WTC11 (cell line): Measurements from ENCODE around the gene ADK. TPM values are rescaled to one million over a fixed set of nuclear protein-coding genes. Genes with fewer than 3 reads are reported as not detected.
A peak's percentile ranks its signal among the peaks of the same experiment; 100 is the strongest.

ENCODE experiments used
- FOXJ3 ChIP-seq: sonication (generic); formaldehyde crosslinking; IDR thresholded peaks from 2 replicates; pipeline ENCODE4 v1.9.0; 2021; ENCODE audit warnings: missing genetic modification reagents, mild to moderate bottlenecking, borderline replicate concordance
- IRF2 ChIP-seq: sonication (generic); formaldehyde crosslinking; IDR thresholded peaks from 2 replicates; pipeline ENCODE4 v1.8.0; 2022; ENCODE audit warnings: low read depth, missing genetic modification reagents, borderline replicate concordance
- JAZF1 ChIP-seq: fragments of 250-450 bp; sonication (Bioruptor Pico); IDR thresholded peaks from 2 replicates; pipeline ENCODE4 v1.9.0; 2021; ENCODE audit warnings: moderate library complexity, mild to moderate bottlenecking, inconsistent platforms
- NFATC4 ChIP-seq: fragments of 250-450 bp; sonication (Bioruptor Pico); IDR thresholded peaks from 2 replicates; pipeline ENCODE4 v1.9.0; 2021; ENCODE audit warnings: mild to moderate bottlenecking
- NFE2L1 ChIP-seq: sonication (generic); formaldehyde crosslinking; IDR thresholded peaks from 2 replicates; pipeline ENCODE4 v1.8.1; 2023; ENCODE audit warnings: missing genetic modification reagents
- OVOL2 ChIP-seq: fragments of 250-450 bp; sonication (Bioruptor Pico); IDR thresholded peaks from 2 replicates; pipeline ENCODE4 v1.9.0; 2021; ENCODE audit warnings: mild to moderate bottlenecking, borderline replicate concordance
- TP53 ChIP-seq: sonication (generic); formaldehyde crosslinking; IDR thresholded peaks from 2 replicates; pipeline ENCODE4 v1.8.1; 2023; ENCODE audit warnings: mild to moderate bottlenecking, missing genetic modification reagents
- ZNF232 ChIP-seq: sonication (generic); formaldehyde crosslinking; IDR thresholded peaks from 2 replicates; pipeline ENCODE4 v1.8.0; 2022; ENCODE audit warnings: mild to moderate bottlenecking, missing genetic modification reagents
- ZNF263 ChIP-seq: sonication (generic); formaldehyde crosslinking; IDR thresholded peaks from 2 replicates; pipeline ENCODE4 v1.8.1; 2022; ENCODE audit warnings: low read depth, mild to moderate bottlenecking, moderate library complexity, missing genetic modification reagents
- ZNF317 ChIP-seq: sonication (generic); formaldehyde crosslinking; IDR thresholded peaks from 2 replicates; pipeline ENCODE4 v1.8.1; 2023; ENCODE audit warnings: low read depth, mild to moderate bottlenecking, moderate library complexity, missing genetic modification reagents, borderline replicate concordance
- ZNF416 ChIP-seq: fragments of 250-450 bp; sonication (Bioruptor Pico); IDR thresholded peaks from 2 replicates; pipeline ENCODE4 v1.9.0; 2021; ENCODE audit warnings: mild to moderate bottlenecking, inconsistent platforms
- total RNA-seq: library from RNA; stranded (reverse); gene quantifications from 3 replicates; pipeline ENCODE4 v1.2.3, GENCODE V29; 2021
- TF ChIP-seq, protein P1 (sequence below): sonication (generic); formaldehyde crosslinking; conservative IDR thresholded peaks from 2 replicates; pipeline ENCODE4 v1.8.1; 2023; ENCODE audit warnings: mild to moderate bottlenecking, low read depth, missing genetic modification reagents, moderate library complexity
- TF ChIP-seq, protein P2 (sequence below): sonication (generic); formaldehyde crosslinking; IDR thresholded peaks from 2 replicates; pipeline ENCODE4 v1.8.0; 2022; ENCODE audit warnings: mild to moderate bottlenecking, missing genetic modification reagents
- TF ChIP-seq, protein P3 (sequence below): sonication (generic); formaldehyde crosslinking; IDR thresholded peaks from 2 replicates; pipeline ENCODE4 v1.8.1; 2023; ENCODE audit warnings: mild to moderate bottlenecking, moderate library complexity, missing genetic modification reagents
- TF ChIP-seq, protein P4 (sequence below): fragments of 250-450 bp; sonication (Bioruptor Pico); IDR thresholded peaks from 2 replicates; pipeline ENCODE4 v1.9.0; 2021; ENCODE audit warnings: mild to moderate bottlenecking
- TF ChIP-seq, protein P5 (sequence below): sonication (generic); formaldehyde crosslinking; IDR thresholded peaks from 2 replicates; pipeline ENCODE4 v1.8.1; 2023; ENCODE audit warnings: mild to moderate bottlenecking, missing genetic modification reagents
- TF ChIP-seq, protein P6 (sequence below): sonication (generic); formaldehyde crosslinking; IDR thresholded peaks from 2 replicates; pipeline ENCODE4 v1.8.0; 2023; ENCODE audit warnings: mild to moderate bottlenecking, missing genetic modification reagents
- TF ChIP-seq, protein P7 (sequence below): fragments of 250-450 bp; sonication (Bioruptor Pico); IDR thresholded peaks from 2 replicates; pipeline ENCODE4 v2.1.2; 2022; ENCODE audit warnings: mild to moderate bottlenecking, moderate library complexity
- TF ChIP-seq, protein P8 (sequence below): sonication (generic); formaldehyde crosslinking; IDR thresholded peaks from 2 replicates; pipeline ENCODE4 v1.8.1; 2022; ENCODE audit warnings: low read depth, missing genetic modification reagents, borderline replicate concordance
- TF ChIP-seq, protein P9 (sequence below): sonication (generic); formaldehyde crosslinking; IDR thresholded peaks from 2 replicates; pipeline ENCODE4 v1.8.1; 2023; ENCODE audit warnings: mild to moderate bottlenecking, missing genetic modification reagents, moderate library complexity

Gene ADK
- total RNA-seq, 1 experiment from 2014 or later, result 32.7 TPM

DNA sequence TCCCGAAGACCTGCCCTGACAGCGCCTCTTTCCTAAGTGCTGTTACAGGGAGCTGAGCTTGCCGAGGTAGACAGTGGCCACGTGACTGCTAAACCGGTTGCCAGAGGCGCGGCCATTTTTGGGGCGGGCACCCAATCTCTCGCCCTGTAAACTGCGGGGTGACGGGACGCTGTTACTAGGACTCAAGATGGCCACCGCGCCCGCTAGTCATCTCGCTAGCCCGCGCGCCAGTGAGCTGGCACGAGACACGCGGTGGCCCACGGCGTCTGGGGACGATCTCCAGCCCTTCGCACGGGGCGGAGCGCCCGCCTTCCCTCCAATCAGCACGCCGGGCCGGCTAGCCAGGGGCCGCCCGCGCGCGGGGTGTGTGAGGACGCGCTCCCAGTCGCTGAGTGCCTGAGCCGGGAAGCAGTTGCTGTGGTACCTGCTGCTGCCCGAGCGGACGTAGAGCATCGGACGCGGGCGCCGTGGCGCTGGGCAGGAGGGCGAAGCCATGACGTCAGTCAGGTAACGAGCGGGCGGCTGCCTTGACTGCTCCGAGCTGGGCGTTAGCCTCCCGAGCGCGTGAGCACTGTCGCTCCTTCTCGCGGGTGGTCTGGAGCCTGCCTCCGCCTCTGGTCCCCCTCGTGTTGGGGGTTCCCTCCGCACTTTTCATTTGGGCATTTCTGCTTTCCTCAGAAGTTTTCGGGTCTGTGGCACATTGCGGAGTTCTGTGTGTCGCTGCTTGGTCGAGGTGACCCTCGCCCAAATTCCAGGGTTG, 25.5 kb downstream of the ADK start (continued):
- TF ChIP-seq, protein P1, sequence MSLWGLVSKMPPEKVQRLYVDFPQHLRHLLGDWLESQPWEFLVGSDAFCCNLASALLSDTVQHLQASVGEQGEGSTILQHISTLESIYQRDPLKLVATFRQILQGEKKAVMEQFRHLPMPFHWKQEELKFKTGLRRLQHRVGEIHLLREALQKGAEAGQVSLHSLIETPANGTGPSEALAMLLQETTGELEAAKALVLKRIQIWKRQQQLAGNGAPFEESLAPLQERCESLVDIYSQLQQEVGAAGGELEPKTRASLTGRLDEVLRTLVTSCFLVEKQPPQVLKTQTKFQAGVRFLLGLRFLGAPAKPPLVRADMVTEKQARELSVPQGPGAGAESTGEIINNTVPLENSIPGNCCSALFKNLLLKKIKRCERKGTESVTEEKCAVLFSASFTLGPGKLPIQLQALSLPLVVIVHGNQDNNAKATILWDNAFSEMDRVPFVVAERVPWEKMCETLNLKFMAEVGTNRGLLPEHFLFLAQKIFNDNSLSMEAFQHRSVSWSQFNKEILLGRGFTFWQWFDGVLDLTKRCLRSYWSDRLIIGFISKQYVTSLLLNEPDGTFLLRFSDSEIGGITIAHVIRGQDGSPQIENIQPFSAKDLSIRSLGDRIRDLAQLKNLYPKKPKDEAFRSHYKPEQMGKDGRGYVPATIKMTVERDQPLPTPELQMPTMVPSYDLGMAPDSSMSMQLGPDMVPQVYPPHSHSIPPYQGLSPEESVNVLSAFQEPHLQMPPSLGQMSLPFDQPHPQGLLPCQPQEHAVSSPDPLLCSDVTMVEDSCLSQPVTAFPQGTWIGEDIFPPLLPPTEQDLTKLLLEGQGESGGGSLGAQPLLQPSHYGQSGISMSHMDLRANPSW (CRISPR knock-in tag), result no peak
- TF ChIP-seq, protein P2, sequence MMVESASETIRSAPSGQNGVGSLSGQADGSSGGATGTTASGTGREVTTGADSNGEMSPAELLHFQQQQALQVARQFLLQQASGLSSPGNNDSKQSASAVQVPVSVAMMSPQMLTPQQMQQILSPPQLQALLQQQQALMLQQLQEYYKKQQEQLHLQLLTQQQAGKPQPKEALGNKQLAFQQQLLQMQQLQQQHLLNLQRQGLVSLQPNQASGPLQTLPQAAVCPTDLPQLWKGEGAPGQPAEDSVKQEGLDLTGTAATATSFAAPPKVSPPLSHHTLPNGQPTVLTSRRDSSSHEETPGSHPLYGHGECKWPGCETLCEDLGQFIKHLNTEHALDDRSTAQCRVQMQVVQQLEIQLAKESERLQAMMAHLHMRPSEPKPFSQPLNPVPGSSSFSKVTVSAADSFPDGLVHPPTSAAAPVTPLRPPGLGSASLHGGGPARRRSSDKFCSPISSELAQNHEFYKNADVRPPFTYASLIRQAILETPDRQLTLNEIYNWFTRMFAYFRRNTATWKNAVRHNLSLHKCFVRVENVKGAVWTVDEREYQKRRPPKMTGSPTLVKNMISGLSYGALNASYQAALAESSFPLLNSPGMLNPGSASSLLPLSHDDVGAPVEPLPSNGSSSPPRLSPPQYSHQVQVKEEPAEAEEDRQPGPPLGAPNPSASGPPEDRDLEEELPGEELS (CRISPR knock-in tag), result peak; percentile 64; the same call in 1 of the 2 replicates
- TF ChIP-seq, protein P3, sequence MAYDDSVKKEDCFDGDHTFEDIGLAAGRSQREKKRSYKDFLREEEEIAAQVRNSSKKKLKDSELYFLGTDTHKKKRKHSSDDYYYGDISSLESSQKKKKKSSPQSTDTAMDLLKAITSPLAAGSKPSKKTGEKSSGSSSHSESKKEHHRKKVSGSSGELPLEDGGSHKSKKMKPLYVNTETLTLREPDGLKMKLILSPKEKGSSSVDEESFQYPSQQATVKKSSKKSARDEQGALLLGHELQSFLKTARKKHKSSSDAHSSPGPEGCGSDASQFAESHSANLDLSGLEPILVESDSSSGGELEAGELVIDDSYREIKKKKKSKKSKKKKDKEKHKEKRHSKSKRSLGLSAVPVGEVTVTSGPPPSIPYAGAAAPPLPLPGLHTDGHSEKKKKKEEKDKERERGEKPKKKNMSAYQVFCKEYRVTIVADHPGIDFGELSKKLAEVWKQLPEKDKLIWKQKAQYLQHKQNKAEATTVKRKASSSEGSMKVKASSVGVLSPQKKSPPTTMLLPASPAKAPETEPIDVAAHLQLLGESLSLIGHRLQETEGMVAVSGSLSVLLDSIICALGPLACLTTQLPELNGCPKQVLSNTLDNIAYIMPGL (CRISPR knock-in tag), result peak; percentile 72; the same call in 1 of the 2 replicates
- TF ChIP-seq OVOL2 (CRISPR knock-in tag) (no peak), ZNF317 (CRISPR knock-in tag) (no peak), ZNF263 (CRISPR knock-in tag) (no peak), IRF2 (no peak), TP53 (CRISPR knock-in tag) (no peak), NFE2L1 (CRISPR knock-in tag) (peak; percentile 84), ZNF232 (CRISPR knock-in tag) (peak; percentile 36; the same call in 1 of the 2 replicates), NFATC4 (CRISPR knock-in tag) (peak; percentile 75; the same call in 1 of the 2 replicates), FOXJ3 (CRISPR knock-in tag) (no peak), JAZF1 (no peak), ZNF416 (peak; percentile 34; the same call in 1 of the 2 replicates)
- TF ChIP-seq, protein P4, sequence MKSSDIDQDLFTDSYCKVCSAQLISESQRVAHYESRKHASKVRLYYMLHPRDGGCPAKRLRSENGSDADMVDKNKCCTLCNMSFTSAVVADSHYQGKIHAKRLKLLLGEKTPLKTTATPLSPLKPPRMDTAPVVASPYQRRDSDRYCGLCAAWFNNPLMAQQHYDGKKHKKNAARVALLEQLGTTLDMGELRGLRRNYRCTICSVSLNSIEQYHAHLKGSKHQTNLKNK (CRISPR knock-in tag), result peak; percentile 77; the same call in 1 of the 2 replicates
- TF ChIP-seq, protein P5, sequence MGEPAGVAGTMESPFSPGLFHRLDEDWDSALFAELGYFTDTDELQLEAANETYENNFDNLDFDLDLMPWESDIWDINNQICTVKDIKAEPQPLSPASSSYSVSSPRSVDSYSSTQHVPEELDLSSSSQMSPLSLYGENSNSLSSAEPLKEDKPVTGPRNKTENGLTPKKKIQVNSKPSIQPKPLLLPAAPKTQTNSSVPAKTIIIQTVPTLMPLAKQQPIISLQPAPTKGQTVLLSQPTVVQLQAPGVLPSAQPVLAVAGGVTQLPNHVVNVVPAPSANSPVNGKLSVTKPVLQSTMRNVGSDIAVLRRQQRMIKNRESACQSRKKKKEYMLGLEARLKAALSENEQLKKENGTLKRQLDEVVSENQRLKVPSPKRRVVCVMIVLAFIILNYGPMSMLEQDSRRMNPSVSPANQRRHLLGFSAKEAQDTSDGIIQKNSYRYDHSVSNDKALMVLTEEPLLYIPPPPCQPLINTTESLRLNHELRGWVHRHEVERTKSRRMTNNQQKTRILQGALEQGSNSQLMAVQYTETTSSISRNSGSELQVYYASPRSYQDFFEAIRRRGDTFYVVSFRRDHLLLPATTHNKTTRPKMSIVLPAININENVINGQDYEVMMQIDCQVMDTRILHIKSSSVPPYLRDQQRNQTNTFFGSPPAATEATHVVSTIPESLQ (CRISPR knock-in tag), result no peak
- TF ChIP-seq, protein P6, sequence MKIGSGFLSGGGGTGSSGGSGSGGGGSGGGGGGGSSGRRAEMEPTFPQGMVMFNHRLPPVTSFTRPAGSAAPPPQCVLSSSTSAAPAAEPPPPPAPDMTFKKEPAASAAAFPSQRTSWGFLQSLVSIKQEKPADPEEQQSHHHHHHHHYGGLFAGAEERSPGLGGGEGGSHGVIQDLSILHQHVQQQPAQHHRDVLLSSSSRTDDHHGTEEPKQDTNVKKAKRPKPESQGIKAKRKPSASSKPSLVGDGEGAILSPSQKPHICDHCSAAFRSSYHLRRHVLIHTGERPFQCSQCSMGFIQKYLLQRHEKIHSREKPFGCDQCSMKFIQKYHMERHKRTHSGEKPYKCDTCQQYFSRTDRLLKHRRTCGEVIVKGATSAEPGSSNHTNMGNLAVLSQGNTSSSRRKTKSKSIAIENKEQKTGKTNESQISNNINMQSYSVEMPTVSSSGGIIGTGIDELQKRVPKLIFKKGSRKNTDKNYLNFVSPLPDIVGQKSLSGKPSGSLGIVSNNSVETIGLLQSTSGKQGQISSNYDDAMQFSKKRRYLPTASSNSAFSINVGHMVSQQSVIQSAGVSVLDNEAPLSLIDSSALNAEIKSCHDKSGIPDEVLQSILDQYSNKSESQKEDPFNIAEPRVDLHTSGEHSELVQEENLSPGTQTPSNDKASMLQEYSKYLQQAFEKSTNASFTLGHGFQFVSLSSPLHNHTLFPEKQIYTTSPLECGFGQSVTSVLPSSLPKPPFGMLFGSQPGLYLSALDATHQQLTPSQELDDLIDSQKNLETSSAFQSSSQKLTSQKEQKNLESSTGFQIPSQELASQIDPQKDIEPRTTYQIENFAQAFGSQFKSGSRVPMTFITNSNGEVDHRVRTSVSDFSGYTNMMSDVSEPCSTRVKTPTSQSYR, result no peak
- TF ChIP-seq, protein P7, sequence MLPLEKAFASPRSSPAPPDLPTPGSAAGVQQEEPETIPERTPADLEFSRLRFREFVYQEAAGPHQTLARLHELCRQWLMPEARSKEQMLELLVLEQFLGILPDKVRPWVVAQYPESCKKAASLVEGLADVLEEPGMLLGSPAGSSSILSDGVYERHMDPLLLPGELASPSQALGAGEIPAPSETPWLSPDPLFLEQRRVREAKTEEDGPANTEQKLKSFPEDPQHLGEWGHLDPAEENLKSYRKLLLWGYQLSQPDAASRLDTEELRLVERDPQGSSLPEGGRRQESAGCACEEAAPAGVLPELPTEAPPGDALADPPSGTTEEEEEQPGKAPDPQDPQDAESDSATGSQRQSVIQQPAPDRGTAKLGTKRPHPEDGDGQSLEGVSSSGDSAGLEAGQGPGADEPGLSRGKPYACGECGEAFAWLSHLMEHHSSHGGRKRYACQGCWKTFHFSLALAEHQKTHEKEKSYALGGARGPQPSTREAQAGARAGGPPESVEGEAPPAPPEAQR, result no peak
- TF ChIP-seq, protein P8, sequence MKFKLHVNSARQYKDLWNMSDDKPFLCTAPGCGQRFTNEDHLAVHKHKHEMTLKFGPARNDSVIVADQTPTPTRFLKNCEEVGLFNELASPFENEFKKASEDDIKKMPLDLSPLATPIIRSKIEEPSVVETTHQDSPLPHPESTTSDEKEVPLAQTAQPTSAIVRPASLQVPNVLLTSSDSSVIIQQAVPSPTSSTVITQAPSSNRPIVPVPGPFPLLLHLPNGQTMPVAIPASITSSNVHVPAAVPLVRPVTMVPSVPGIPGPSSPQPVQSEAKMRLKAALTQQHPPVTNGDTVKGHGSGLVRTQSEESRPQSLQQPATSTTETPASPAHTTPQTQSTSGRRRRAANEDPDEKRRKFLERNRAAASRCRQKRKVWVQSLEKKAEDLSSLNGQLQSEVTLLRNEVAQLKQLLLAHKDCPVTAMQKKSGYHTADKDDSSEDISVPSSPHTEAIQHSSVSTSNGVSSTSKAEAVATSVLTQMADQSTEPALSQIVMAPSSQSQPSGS (CRISPR knock-in tag), result peak; percentile 76; the same call in 1 of the 2 replicates
- TF ChIP-seq, protein P9, sequence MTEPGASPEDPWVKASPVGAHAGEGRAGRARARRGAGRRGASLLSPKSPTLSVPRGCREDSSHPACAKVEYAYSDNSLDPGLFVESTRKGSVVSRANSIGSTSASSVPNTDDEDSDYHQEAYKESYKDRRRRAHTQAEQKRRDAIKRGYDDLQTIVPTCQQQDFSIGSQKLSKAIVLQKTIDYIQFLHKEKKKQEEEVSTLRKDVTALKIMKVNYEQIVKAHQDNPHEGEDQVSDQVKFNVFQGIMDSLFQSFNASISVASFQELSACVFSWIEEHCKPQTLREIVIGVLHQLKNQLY (CRISPR knock-in tag), result 0 out of 2 replicates have a peak, but pooled peaks have one; percentile 47
